HG02678 (cell line): ENCODE data around the gene PES1.
A peak's percentile ranks its signal among the peaks of the same experiment; 100 is the strongest.
"Not testable (repeated sequence)": the region's sequence is repeated elsewhere in the genome, so short reads cannot be mapped to it uniquely, and the experiment has no call there.

ENCODE experiments used
- ATAC-seq: cut with Tn5 transposase; IDR thresholded peaks from one replicate; pipeline ENCODE4 v1.9.1; 2021; ENCODE audit warnings: mild to moderate bottlenecking, moderate library complexity; ENCODE audit not compliant: unreplicated experiment

The PES1 gene

GRCh38 chr22:30591588-30592359 lies at the start of gene PES1:
PES1 (minus strand) TSS chr22:30591910; CDS start chr22:30591833, 77 bp downstream.
- ATAC-seq, result peak; percentile 97

- ATAC-seq, result no peak
These were observed 49.2 kb upstream of the PES1 start for GRCh38 chr22:30640839-30641430.

- no peak for ATAC-seq
These were observed 48.7 kb upstream of the PES1 start for GRCh38 chr22:30640361-30640760.

GRCh38 chr22:30637701-30638114 lies 46.0 kb upstream of the PES1 start:
- no peak for ATAC-seq

- ATAC-seq, result no peak
These were observed 44.7 kb upstream of the PES1 start for GRCh38 chr22:30636226-30637077.

- ATAC-seq, result peak; percentile 73
These were observed 43.8 kb upstream of the PES1 start, which contains the start of gene SLC35E4 for GRCh38 chr22:30635273-30636225. SLC35E4 (plus strand) TSS chr22:30635781; CDS start chr22:30636451, 670 bp downstream.

GRCh38 chr22:30634471-30635233 lies 42.9 kb upstream of the PES1 start:
- ATAC-seq, result peak; percentile 41

GRCh38 chr22:30631469-30631868 lies 39.8 kb upstream of the PES1 start:
- ATAC-seq, result not testable (repeated sequence)

GRCh38 chr22:30628491-30628890 lies 36.8 kb upstream of the PES1 start:
- ATAC-seq, result no peak

- no peak for ATAC-seq
These were observed 35.8 kb upstream of the PES1 start for GRCh38 chr22:30627471-30627870.

GRCh38 chr22:30626413-30626812 lies 34.7 kb upstream of the PES1 start:
- no peak for ATAC-seq

GRCh38 chr22:30619909-30620308 lies 28.2 kb upstream of the PES1 start:
- ATAC-seq, result not testable (repeated sequence)

GRCh38 chr22:30617819-30618218 lies 26.1 kb upstream of the PES1 start:
- no peak for ATAC-seq

- no peak for ATAC-seq
These were observed 23.8 kb upstream of the PES1 start for GRCh38 chr22:30615543-30615954.

- no peak for ATAC-seq
These were observed 23.2 kb upstream of the PES1 start for GRCh38 chr22:30614879-30615278.

GRCh38 chr22:30614268-30614667 lies 22.6 kb upstream of the PES1 start:
- no peak for ATAC-seq

GRCh38 chr22:30612789-30613188 lies 21.1 kb upstream of the PES1 start:
- no peak for ATAC-seq

GRCh38 chr22:30611197-30611596 lies 19.5 kb upstream of the PES1 start:
- ATAC-seq, result no peak

GRCh38 chr22:30610299-30610698 lies 18.6 kb upstream of the PES1 start:
- no peak for ATAC-seq
